K562 (cell line): ENCODE results near the gene CCNYL1. TPM values are rescaled to one million over a fixed set of nuclear protein-coding genes. Genes with fewer than 3 reads are reported as not detected.
A peak's percentile ranks its signal among the peaks of the same experiment; 100 is the strongest.

Source experiments
- ATF2 ChIP-seq: sonication (generic); formaldehyde crosslinking; IDR thresholded peaks from 2 replicates; pipeline ENCODE4 v1.8.1; 2022; ENCODE audit warnings: missing genetic modification reagents
- BMI1 ChIP-seq: fragments of 150-350 bp; IDR thresholded peaks from 2 replicates; pipeline ENCODE4 v1.6.1; 2014; ENCODE audit warnings: low read length
- ETV1 ChIP-seq: fragments of 450-650 bp; conservative IDR thresholded peaks from 2 replicates; pipeline ENCODE4 v1.6.1; 2016; ENCODE audit warnings: missing genetic modification characterization, control low read depth, low read depth, missing compliant biosample characterization
- FUS ChIP-seq: fragments of 200-400 bp; formaldehyde crosslinking; optimal IDR thresholded peaks from 2 replicates; pipeline ENCODE3; 2017; ENCODE audit warnings: low read depth, low read length
- HLTF ChIP-seq: fragments of 450-650 bp; IDR thresholded peaks from 2 replicates; pipeline ENCODE4 v1.6.1; 2016
- HNRNPH1 ChIP-seq: fragments of 200-400 bp; formaldehyde crosslinking; optimal IDR thresholded peaks from 2 replicates; pipeline ENCODE3; 2017; ENCODE audit warnings: low read depth, mild to moderate bottlenecking, low read length, moderate library complexity
- HNRNPL ChIP-seq: fragments of 200-400 bp; formaldehyde crosslinking; IDR thresholded peaks from 2 replicates; pipeline ENCODE4 v1.6.1; 2017; ENCODE audit warnings: low read depth, mild to moderate bottlenecking, low read length
- MAFK ChIP-seq: IDR thresholded peaks from 2 replicates; pipeline ENCODE4 v1.6.1; 2011; ENCODE audit warnings: low read length, improper control_type of control experiment
- MYBL2 ChIP-seq, 2 experiments: fragments of 450-650 bp in 1 of 2; sonication (generic) in 1 of 2; formaldehyde crosslinking in 1 of 2; IDR thresholded peaks; 2 replicates each; pipeline versions ENCODE4 v1.6.1 to v1.8.1; 2017 to 2022; ENCODE audit warnings: borderline replicate concordance in 1 of 2, inconsistent platforms in 1 of 2, low read depth in 1 of 2, mild to moderate bottlenecking in 1 of 2, missing genetic modification reagents in 1 of 2, moderate library complexity in 1 of 2
- NCOA4 ChIP-seq: fragments of 450-650 bp; IDR thresholded peaks from 2 replicates; pipeline ENCODE4 v1.6.1; 2018; ENCODE audit warnings: mild to moderate bottlenecking; ENCODE audit not compliant: partially characterized antibody
- NFYB ChIP-seq: IDR thresholded peaks from 2 replicates; pipeline ENCODE4 v1.6.1; 2011; ENCODE audit warnings: mild to moderate bottlenecking, moderate library complexity; ENCODE audit not compliant: insufficient read length; ENCODE audit errors: extremely low read depth
- NKRF ChIP-seq: fragments of 450-650 bp; IDR thresholded peaks from 2 replicates; pipeline ENCODE4 v1.6.1; 2016; ENCODE audit warnings: borderline replicate concordance
- PTRF ChIP-seq: fragments of 450-650 bp; IDR thresholded peaks from 2 replicates; pipeline ENCODE4 v1.6.1; 2016; ENCODE audit warnings: mild to moderate bottlenecking, missing genetic modification characterization, missing compliant biosample characterization
- RBM25 ChIP-seq: fragments of 200-400 bp; formaldehyde crosslinking; IDR thresholded peaks from 2 replicates; pipeline ENCODE4 v1.6.1; 2018; ENCODE audit warnings: low read length, low read depth, moderate library complexity; ENCODE audit not compliant: severe bottlenecking
- SMAD4 ChIP-seq: fragments of 250-450 bp; sonication (Bioruptor Pico); conservative IDR thresholded peaks from 2 replicates; pipeline ENCODE4 v1.8.0; 2021; ENCODE audit warnings: inconsistent platforms, mild to moderate bottlenecking, moderate library complexity
- SMARCA4 ChIP-seq: fragments of 450-650 bp; IDR thresholded peaks from 2 replicates; pipeline ENCODE4 v1.6.1; 2016
- THAP7 ChIP-seq: fragments of 250-450 bp; sonication (Bioruptor Pico); IDR thresholded peaks from 2 replicates; pipeline ENCODE4 v1.5.0; 2021
- ZMIZ1 ChIP-seq, 2 experiments: fragments of 150-350 bp in 1 of 2; IDR thresholded peaks; 2 replicates each; pipeline ENCODE4 v1.6.1; 2012 to 2016; ENCODE audit warnings: low read depth in 2 of 2, low read length in 2 of 2, mild to moderate bottlenecking in 1 of 2, moderate library complexity in 1 of 2
- ZNF444 ChIP-seq: fragments of 250-450 bp; sonication (Bioruptor Pico); IDR thresholded peaks from 2 replicates; pipeline ENCODE4 v1.4.0; 2020; ENCODE audit warnings: mild to moderate bottlenecking, moderate library complexity
- ZNF76 ChIP-seq: fragments of 250-450 bp; sonication (Bioruptor Pico); IDR thresholded peaks from 2 replicates; pipeline ENCODE4 v1.4.0; 2020; ENCODE audit warnings: mild to moderate bottlenecking, moderate library complexity, borderline replicate concordance
- polyA plus RNA-seq, 8 experiments: library from polyadenylated mRNA; depleted of rRNA in 4 of 8; stranded (reverse) in 5 of 8; unstranded in 3 of 8; fragments of >200 nt; fragmentation: Nextera tagmentation in 2 of 8; fragmentation: Illumina TruSeq in 1 of 8; extraction: Ambion mirVana in 2 of 8; extraction: Trizol in 1 of 8; gene quantifications; 2 replicates each; pipeline versions ENCODE4 v1.2.1 to v1.2.3, GENCODE V29; 2011 to 2014; ENCODE audit warnings: inconsistent platforms in 1 of 8, missing spikeins in 1 of 8
- total RNA-seq, 7 experiments: library from RNA; depleted of rRNA in 6 of 7; stranded (reverse); fragments of >200 nt in 6 of 7; fragmentation: Illumina TruSeq in 2 of 7; extraction: Trizol in 2 of 7; gene quantifications; 2 replicates each; pipeline versions ENCODE4 v1.2.1 to v1.2.3, GENCODE V29; 2011 to 2021; ENCODE audit warnings: low replicate concordance in 1 of 7

Gene CCNYL1
- total and polyA plus RNA-seq, 9 of the 15 experiments (the other 6 are each of a cell fraction or from before 2014, with no cell fraction given): 1.9 to 7.5 (median 4.7) TPM

GRCh38 chr2:207772081-207772843 lies 60.8 kb downstream of the CCNYL1 start (continued):
- TF ChIP-seq ZNF76 (CRISPR knock-in tag) (peak; percentile 99), ZNF444 (CRISPR knock-in tag) (peak; percentile 99), NCOA4 (no peak), NKRF (no peak), NFYB (no peak), ETV1 (tag) (peak; percentile 98), PTRF (tag) (peak; percentile 100), THAP7 (CRISPR knock-in tag) (peak; percentile 91), SMARCA4 (0 out of 2 replicates have a peak, but pooled peaks have one; percentile 13), HNRNPH1 (no peak), HNRNPL (no peak), SMAD4 (CRISPR knock-in tag) (peak; percentile 100), BMI1 (peak; percentile 93), HLTF (no peak), ATF2 (no peak), MAFK (no peak), FUS (no peak), MYBL2 (IDR thresholded peaks at IDR 0.05; ENCODE audit: low read depth) (no peak), MYBL2 (CRISPR knock-in tag; IDR thresholded peaks at IDR 0.05; ENCODE audit: borderline replicate concordance) (no peak), RBM25 (no peak), ZMIZ1 (IDR thresholded peaks at IDR 0.05; ENCODE audit: low read depth in 2 of 2, low read length in 2 of 2) (no peak)
